ENCODE results near the gene CYBA. TPM values are rescaled to one million over a fixed set of nuclear protein-coding genes. Genes with fewer than 3 reads are reported as not detected.

The CYBA gene
- total and polyA plus RNA-seq, 2 of the 4 experiments (the other 2 are of a cell fraction) = 65.6 to 169 TPM

DNA sequence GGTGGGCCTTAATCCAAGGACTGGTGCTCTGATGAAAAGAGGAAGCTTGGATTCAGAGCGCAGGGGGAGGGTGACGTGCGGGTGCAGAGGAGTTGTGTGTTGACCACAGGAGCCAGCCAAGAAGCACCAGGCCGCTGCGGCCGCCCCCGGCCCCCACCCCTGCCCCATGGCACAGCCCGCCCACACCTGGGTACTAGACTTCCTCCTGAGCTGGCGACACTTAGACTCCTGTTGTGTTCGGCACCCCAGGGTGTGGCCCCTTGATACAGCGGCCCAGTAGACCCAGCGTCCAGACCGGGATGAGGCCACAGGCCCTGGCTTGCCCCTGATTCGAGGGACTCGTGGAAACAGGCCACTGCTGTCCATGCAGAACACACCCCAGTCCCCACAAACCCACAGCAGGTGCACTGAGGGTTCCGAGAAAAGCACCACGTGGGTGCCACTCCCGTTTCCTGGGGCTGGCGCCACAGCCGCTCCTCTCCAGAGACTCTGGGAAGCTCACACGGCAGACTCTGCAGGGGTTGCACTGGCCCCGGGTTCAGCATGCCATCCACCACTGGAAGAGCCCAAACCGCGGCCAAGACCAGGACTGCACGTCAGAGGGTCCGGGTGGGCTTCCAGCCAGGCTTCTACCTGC, 41.2 kb upstream of the CYBA start:
- peaks cover 5% of the 10 kb centered on the region; the same call in 1 of the 2 replicates for H3K36me3 ChIP-seq (ENCODE audit: control insufficient read depth, insufficient read depth, low read length)
- no peak overlapping the region for H4K5ac ChIP-seq (ENCODE audit: low read depth, low read length)
- no peak overlapping the region for H2BK15ac ChIP-seq (ENCODE audit: low read depth, low read length)
- TF ChIP-seq, protein P1, sequence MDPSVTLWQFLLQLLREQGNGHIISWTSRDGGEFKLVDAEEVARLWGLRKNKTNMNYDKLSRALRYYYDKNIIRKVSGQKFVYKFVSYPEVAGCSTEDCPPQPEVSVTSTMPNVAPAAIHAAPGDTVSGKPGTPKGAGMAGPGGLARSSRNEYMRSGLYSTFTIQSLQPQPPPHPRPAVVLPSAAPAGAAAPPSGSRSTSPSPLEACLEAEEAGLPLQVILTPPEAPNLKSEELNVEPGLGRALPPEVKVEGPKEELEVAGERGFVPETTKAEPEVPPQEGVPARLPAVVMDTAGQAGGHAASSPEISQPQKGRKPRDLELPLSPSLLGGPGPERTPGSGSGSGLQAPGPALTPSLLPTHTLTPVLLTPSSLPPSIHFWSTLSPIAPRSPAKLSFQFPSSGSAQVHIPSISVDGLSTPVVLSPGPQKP (IDR thresholded peaks at IDR 0.05; ENCODE audit: borderline replicate concordance, low read depth, low read length) = no peak
- no peaks in the 10 kb centered on the region for H3K9me3 ChIP-seq (ENCODE audit: control insufficient read depth, insufficient read depth, low read length)
- no peak overlapping the region for H3K9ac ChIP-seq (ENCODE audit: low read depth, low read length)
- peaks cover under 1% of the 10 kb centered on the region; the same call in 1 of the 2 replicates for H4K20me1 ChIP-seq (ENCODE audit: insufficient read depth, low read length)
- no peak overlapping the region for H3K4ac ChIP-seq (ENCODE audit: low read depth, low read length)
- no peak overlapping the region for H4K8ac ChIP-seq (ENCODE audit: low read depth in 2 of 2, low read length in 2 of 2)
- no peak overlapping the region for H2AK5ac ChIP-seq (ENCODE audit: low read depth, low read length)
- DNase-seq (no peak), ATAC-seq (ENCODE audit: low read depth) (no peak)
- H3K23ac ChIP-seq (ENCODE audit: low read depth, low read length) = no peak overlapping the region
- no peak overlapping the region for H3K27ac ChIP-seq (ENCODE audit: insufficient read depth, low read length)
- H3K18ac ChIP-seq (ENCODE audit: low read depth, low read length) = no peak overlapping the region
- CTCF ChIA-PET = no interaction called here
- POLR2A ChIA-PET (ENCODE audit: unreplicated experiment) = no interaction called here
- no peak overlapping the region for H2BK120ac ChIP-seq (ENCODE audit: low read depth, low read length)
- H3K79me1 ChIP-seq (ENCODE audit: low read depth in 1 of 2, low read length in 2 of 2) = no peaks in the 10 kb centered on the region
- no peaks in the 10 kb centered on the region for H3K9me1 ChIP-seq (ENCODE audit: insufficient read depth, low read length)
- dilution Hi-C loops (cut with HindIII; ENCODE audit: low sequenced_read_pairs, unreplicated experiment) = no loop called here
- no peaks in the 10 kb centered on the region for H3K4me1 ChIP-seq (ENCODE audit: control insufficient read depth, insufficient read depth, low read length)
- H2AK9ac ChIP-seq (replicated peaks; ENCODE audit: low read depth, low read length, poor library complexity) = no peak overlapping the region
- intact Hi-C loops (cut with micrococcal nuclease) = no loop called here
- in situ Hi-C loops (cut with MboI; ENCODE audit: low sequenced_read_pairs) = no loop called here
- no peak overlapping the region for H2BK20ac ChIP-seq (ENCODE audit: low read depth, low read length)
- H3K56ac ChIP-seq (ENCODE audit: extremely low read depth, insufficient read depth, low read length) = no peak overlapping the region
- no peak overlapping the region for H3K4me3 ChIP-seq (ENCODE audit: insufficient read depth, low read depth, low read length)
- WGBS, 2 experiments (ENCODE audit: extremely low coverage in 2 of 2, insufficient read length in 1 of 2) = 83% methylated on average over 5 of the region's 26 CpGs; no CpG with 5 or more reads in 1 of the 2 experiments
- H2AFZ ChIP-seq (replicated peaks; ENCODE audit: low read length, poor library complexity) = no peak overlapping the region
- no TSS peak for BruUV-seq (replicated peaks)
- H3K27me3 ChIP-seq (ENCODE audit: control insufficient read depth, insufficient read depth, low read length) = peaks cover 31% of the 10 kb centered on the region
- H2BK5ac ChIP-seq (ENCODE audit: low read depth, low read length, poor library complexity, severe bottlenecking) = no peak overlapping the region
- no peak overlapping the region for H4K91ac ChIP-seq (ENCODE audit: insufficient read depth, low read depth, low read length)
- H3K4me2 ChIP-seq (ENCODE audit: low read depth, low read length) = no peak overlapping the region
- H3K14ac ChIP-seq (replicated peaks; ENCODE audit: low read depth, low read length) = no peak overlapping the region

Data from IMR-90 (cell line).